SHP77 (cell line): ENCODE measurements around the gene MMP15.
A peak's percentile ranks its signal among the peaks of the same experiment; 100 is the strongest.
"Not testable (repeated sequence)": the region's sequence is repeated elsewhere in the genome, so short reads cannot be mapped to it uniquely, and the experiment has no call there.

Source experiments
- DNase-seq, 2 experiments: peaks; one replicate each; lab custom pipeline; 2025; lab: John Stamatoyannopoulos, UW

MMP15 gene

GRCh38 chr16:58025351-58026138, at the start of gene MMP15:
Gene MMP15 (plus strand): TSS chr16:58025754. CDS start chr16:58026351, 597 bp downstream.
- peak; percentile 47 to 76 for DNase-seq

GRCh38 chr16:57976331-57976796, 49.2 kb upstream of the MMP15 start:
- DNase-seq, result no peak

- DNase-seq, result no peak
Measured at GRCh38 chr16:57977418-57978069, 48.0 kb upstream of the MMP15 start.

- not testable (repeated sequence) for DNase-seq
Measured at GRCh38 chr16:57978070-57978465, 47.5 kb upstream of the MMP15 start.

GRCh38 chr16:57979006-57979585, 46.5 kb upstream of the MMP15 start:
- no peak for DNase-seq

GRCh38 chr16:57981636-57982035, 43.9 kb upstream of the MMP15 start:
- no peak for DNase-seq

GRCh38 chr16:57982385-57982784, 43.2 kb upstream of the MMP15 start:
- DNase-seq, result no peak

- no peak for DNase-seq
Measured at GRCh38 chr16:57984443-57985203, 40.9 kb upstream of the MMP15 start.

- DNase-seq, result no peak
Measured at GRCh38 chr16:57985204-57986181, 40.1 kb upstream of the MMP15 start.

GRCh38 chr16:57986196-57986595, 39.4 kb upstream of the MMP15 start:
- DNase-seq, result no peak

- DNase-seq, result no peak
Measured at GRCh38 chr16:57987441-57988177, 37.9 kb upstream of the MMP15 start.

GRCh38 chr16:57988929-57989328, 36.6 kb upstream of the MMP15 start:
- no peak for DNase-seq

GRCh38 chr16:57991551-57992059, 33.9 kb upstream of the MMP15 start:
- DNase-seq, result no peak

- no peak for DNase-seq
Measured at GRCh38 chr16:57992084-57992483, 33.5 kb upstream of the MMP15 start.

- no peak for DNase-seq
Measured at GRCh38 chr16:57993438-57993837, 32.1 kb upstream of the MMP15 start.

- DNase-seq, result no peak
Measured at GRCh38 chr16:57993897-57994296, 31.7 kb upstream of the MMP15 start.

- DNase-seq, result no peak
Measured at GRCh38 chr16:57994361-57994760, 31.2 kb upstream of the MMP15 start.

GRCh38 chr16:57994778-57995177, 30.8 kb upstream of the MMP15 start:
- DNase-seq, result peak in 1 of 2 experiments; percentile 13

GRCh38 chr16:57995721-57996405, 29.7 kb upstream of the MMP15 start:
- DNase-seq, result no peak
